Measurements from ENCODE around the gene NFIB. TPM values are rescaled to one million over a fixed set of nuclear protein-coding genes. Genes with fewer than 3 reads are reported as not detected.

Gene NFIB
- total RNA-seq, 1 experiment from 2014 or later = 14.3 TPM

DNA sequence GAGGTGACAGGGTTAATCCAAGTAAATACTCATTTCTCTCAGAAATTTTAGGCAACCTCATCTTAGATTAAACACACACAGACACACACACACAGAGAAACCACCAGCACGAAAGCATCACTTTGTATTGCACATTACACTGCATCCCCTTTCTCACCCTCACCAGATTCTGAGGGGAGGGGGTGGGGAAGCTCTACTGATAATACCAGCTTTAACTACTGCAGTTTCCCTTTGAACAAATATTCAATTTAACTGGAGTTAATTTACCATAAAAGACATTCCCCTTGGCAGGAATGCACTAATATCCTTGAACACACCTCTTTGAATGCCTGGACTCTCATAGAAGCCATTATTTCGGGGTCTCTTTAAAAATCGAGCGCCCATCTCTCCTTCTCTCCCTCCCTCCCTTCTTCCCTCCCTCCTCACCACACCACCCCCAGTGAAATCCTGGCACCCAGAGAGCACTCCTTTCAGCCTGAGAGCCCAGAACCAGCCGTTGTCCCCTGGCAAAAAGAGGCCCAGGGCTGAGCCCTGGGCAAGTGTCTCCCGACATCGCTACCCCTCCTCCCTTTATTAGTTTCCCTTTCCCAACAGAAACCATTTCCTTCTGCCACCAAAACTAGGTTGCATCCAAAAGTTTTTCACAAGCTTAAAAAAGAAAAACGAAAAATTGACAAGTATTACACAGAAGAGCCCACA, 2.8 kb upstream of the NFIB start:
- peak overlapping the region; percentile 92 to 99 for H3K4me3 Mint-ChIP-seq
- Histone ChIP-seq H3K79me1 (ENCODE audit: insufficient read depth, low read depth, low read length, poor library complexity, severe bottlenecking) (no peaks in the 10 kb centered on the region), H4K91ac (ENCODE audit: insufficient read length, low read depth, low read length) (no peak overlapping the region), H3K9me3 (ENCODE audit: control insufficient read depth, low read depth, low read length) (no peaks in the 10 kb centered on the region), H2BK120ac (ENCODE audit: low read depth, low read length, poor library complexity, severe bottlenecking) (no peak overlapping the region), H3T11ph (ENCODE audit: low read length) (no peak overlapping the region), H4K5ac (ENCODE audit: insufficient read length, low read depth, low read length) (no peak overlapping the region), H3K56ac (ENCODE audit: insufficient read length, low read depth, low read length) (no peak overlapping the region), H2BK20ac (ENCODE audit: low read depth, low read length, poor library complexity, severe bottlenecking) (no peak overlapping the region), H4K8ac (replicated peaks; ENCODE audit: insufficient read length, low read depth, low read length) (no peak overlapping the region), H3K23me2 (ENCODE audit: insufficient read length, low read depth, low read length, poor library complexity, severe bottlenecking) (peaks cover 41% of the 10 kb centered on the region), H2AFZ (ENCODE audit: low read length) (no peak overlapping the region), H3K27ac (ENCODE audit: insufficient read length, low read depth, low read length) (no peak overlapping the region), H3K4ac (ENCODE audit: low read depth, low read length) (no peak overlapping the region), H3K4me2 (ENCODE audit: insufficient read depth, insufficient read length, low read length) (peak overlapping the region; percentile 81), H3K4me1 (ENCODE audit: insufficient read depth, low read length) (peaks cover 8% of the 10 kb centered on the region; the same call in 1 of the 2 replicates), H3K79me2 (ENCODE audit: insufficient read depth, low read length) (no peaks in the 10 kb centered on the region), H4K20me1 (ENCODE audit: control insufficient read depth, insufficient read depth, insufficient read length) (no peaks in the 10 kb centered on the region), H3K23ac (ENCODE audit: insufficient read length, low read depth, low read length) (no peak overlapping the region), H3K18ac (ENCODE audit: insufficient read length, low read depth, low read length) (no peak overlapping the region), H2BK15ac (ENCODE audit: low read depth, low read length) (no peak overlapping the region), H2BK5ac (ENCODE audit: insufficient read length, low read length) (no peak overlapping the region), H2BK12ac (ENCODE audit: insufficient read length, low read depth, low read length) (no peak overlapping the region), H2AK5ac (ENCODE audit: insufficient read length, low read length) (no peak overlapping the region), H3K27me3 (ENCODE audit: insufficient read depth, low read length) (no peaks in the 10 kb centered on the region), H3K9ac (ENCODE audit: extremely low read depth, insufficient read length, low read length) (peak overlapping the region; percentile 43), H3K14ac (ENCODE audit: insufficient read depth, low read length) (no peak overlapping the region)
- TF ChIP-seq, protein P1, sequence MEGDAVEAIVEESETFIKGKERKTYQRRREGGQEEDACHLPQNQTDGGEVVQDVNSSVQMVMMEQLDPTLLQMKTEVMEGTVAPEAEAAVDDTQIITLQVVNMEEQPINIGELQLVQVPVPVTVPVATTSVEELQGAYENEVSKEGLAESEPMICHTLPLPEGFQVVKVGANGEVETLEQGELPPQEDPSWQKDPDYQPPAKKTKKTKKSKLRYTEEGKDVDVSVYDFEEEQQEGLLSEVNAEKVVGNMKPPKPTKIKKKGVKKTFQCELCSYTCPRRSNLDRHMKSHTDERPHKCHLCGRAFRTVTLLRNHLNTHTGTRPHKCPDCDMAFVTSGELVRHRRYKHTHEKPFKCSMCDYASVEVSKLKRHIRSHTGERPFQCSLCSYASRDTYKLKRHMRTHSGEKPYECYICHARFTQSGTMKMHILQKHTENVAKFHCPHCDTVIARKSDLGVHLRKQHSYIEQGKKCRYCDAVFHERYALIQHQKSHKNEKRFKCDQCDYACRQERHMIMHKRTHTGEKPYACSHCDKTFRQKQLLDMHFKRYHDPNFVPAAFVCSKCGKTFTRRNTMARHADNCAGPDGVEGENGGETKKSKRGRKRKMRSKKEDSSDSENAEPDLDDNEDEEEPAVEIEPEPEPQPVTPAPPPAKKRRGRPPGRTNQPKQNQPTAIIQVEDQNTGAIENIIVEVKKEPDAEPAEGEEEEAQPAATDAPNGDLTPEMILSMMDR (conservative IDR thresholded peaks at IDR 0.05) = no peak
- peaks cover 60 to 65% of the 10 kb centered on the region in 2 experiments for H3K4me1 Mint-ChIP-seq
- peaks cover 30% of the 10 kb centered on the region for H3K27me3 Mint-ChIP-seq (ENCODE audit: low read depth)
- H3K27ac Mint-ChIP-seq = peak overlapping the region in 2 of 3 experiments; percentile 85 to 91; a peak in 4 of 7 replicates
- DNase-seq = no peak
- no CpG with 5 or more reads among the region's 8 CpGs for WGBS (ENCODE audit: extremely low coverage, insufficient read length, low lambda C conversion rate)
- H3K9me3 Mint-ChIP-seq = 0 out of 5 replicates have a peak, but pooled peaks cover 0 to 2% of the 10 kb centered on the region in 2 experiments
- H3K36me3 Mint-ChIP-seq (ENCODE audit: insufficient read depth in 1 of 3, low read depth in 3 of 3) = peaks cover 0 to 1% (median 0%) of the 10 kb centered on the region in 3 experiments; a peak in 1 of 7 replicates

All from H9 (cell line).